Measurements from ENCODE around the gene TSSC4. TPM values are rescaled to one million over a fixed set of nuclear protein-coding genes. Genes with fewer than 3 reads are reported as not detected.

TSSC4 gene
- total and polyA plus RNA-seq, 2 of the 13 experiments (the other 11 are each of a cell fraction or from before 2014, with no cell fraction given) = 16.2 to 58.6 TPM

- intact Hi-C loops (cut with micrococcal nuclease; ENCODE audit: unreplicated experiment) = no loop called here
- POLR2A ChIA-PET = interaction anchor here (1.1 kb wide), 1 partner anchor 12 kb away, joined by 3 read pairs; no protein-coding TSS in a partner anchor
- DNase-seq (ENCODE audit: low spot score) = no peak
Observed at GRCh38 chr11:2387266-2387987, 13.1 kb upstream of the TSSC4 start.

More at GRCh38 chr11:2387266-2387987, 13.1 kb upstream of the TSSC4 start:
- no peaks in the 10 kb centered on the region for H3K79me2 ChIP-seq (ENCODE audit: insufficient read depth, low read length)
- no peak overlapping the region for H3K4me2 ChIP-seq (ENCODE audit: low read depth, low read length)
- H3K27ac ChIP-seq (ENCODE audit: extremely low read length, insufficient read depth, low read length) = no peak overlapping the region
- TF ChIP-seq MNT (IDR thresholded peaks at IDR 0.05) = peak; percentile 15; the same call in 1 of the 2 replicates
- no peak for TF ChIP-seq ZNF280B (CRISPR knock-in tag; IDR thresholded peaks at IDR 0.05; ENCODE audit: borderline replicate concordance)
- no peaks in the 10 kb centered on the region for H3K36me3 ChIP-seq (replicated peaks in 1 of 2; ENCODE audit: control insufficient read depth in 1 of 2, insufficient read depth in 2 of 2, low read length in 2 of 2)
- H3K27me3 ChIP-seq (ENCODE audit: control insufficient read depth in 1 of 2, insufficient read depth in 2 of 2, low read length in 2 of 2) = peaks cover 13 to 69% of the 10 kb centered on the region in 2 experiments; a peak in 4 of 5 replicates
- no peak for ATAC-seq
- FAIRE-seq = no peak
- no peak overlapping the region for H3K9ac ChIP-seq (ENCODE audit: insufficient read depth, low read depth, low read length)
- H3K9me3 ChIP-seq (ENCODE audit: low read length) = no peaks in the 10 kb centered on the region
- in situ Hi-C loops (cut with HindIII; ENCODE audit: extremely low pct_ligation_motif_present, low pct_unique_long_range_greater_than_20kb) = no loop called here
- H2AFZ ChIP-seq (ENCODE audit: low read length) = no peak overlapping the region
- H3K4me3 ChIP-seq (replicated peaks in 1 of 3; ENCODE audit: insufficient read depth in 1 of 3, low read depth in 2 of 3, low read length in 3 of 3) = no peak overlapping the region
- no TSS peak for BruUV-seq (replicated peaks)
- 3% methylated on average over 13 of the region's 14 CpGs for WGBS (ENCODE audit: low lambda C conversion rate)
- CTCF ChIA-PET (ENCODE audit: low intra/inter-chr PET ratio, low total read pairs) = no interaction called here
- no peaks in the 10 kb centered on the region for H4K20me1 ChIP-seq (ENCODE audit: insufficient read depth, low read length)
- H3K4me1 ChIP-seq (ENCODE audit: insufficient read depth, low read length) = no peaks in the 10 kb centered on the region

All from HepG2 (cell line).